Activated CD8-positive, alpha-beta memory T cell treated with anti-CD3 and anti-CD28 coated beads for 24 hours (primary cell): Measurements from ENCODE around the gene ZNF668.

ENCODE experiments used
- DNase-seq: peaks from one replicate; pipeline ENCODE4 v3.0.0-alpha.2; 2020

Gene ZNF668

GRCh38 chr16:31080756-31081419 is 6.8 kb upstream of the ZNF668 start:
- no peak for DNase-seq

DNA sequence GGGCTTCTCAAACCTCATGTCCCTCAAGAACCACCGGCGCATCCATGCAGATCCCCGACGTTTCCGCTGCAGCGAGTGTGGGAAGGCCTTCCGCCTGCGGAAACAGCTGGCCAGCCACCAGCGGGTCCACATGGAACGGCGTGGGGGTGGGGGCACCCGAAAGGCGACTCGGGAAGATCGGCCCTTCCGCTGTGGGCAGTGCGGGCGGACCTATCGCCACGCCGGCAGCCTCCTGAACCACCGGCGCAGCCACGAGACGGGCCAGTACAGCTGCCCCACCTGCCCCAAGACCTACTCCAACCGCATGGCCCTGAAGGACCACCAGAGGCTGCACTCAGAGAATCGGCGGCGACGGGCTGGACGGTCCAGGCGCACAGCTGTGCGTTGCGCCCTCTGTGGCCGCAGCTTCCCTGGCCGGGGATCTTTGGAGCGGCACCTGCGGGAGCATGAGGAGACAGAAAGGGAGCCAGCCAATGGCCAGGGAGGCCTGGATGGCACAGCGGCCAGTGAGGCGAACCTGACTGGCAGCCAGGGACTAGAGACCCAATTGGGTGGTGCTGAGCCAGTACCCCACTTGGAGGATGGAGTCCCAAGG is 6.1 kb upstream of the ZNF668 start:
- no peak for DNase-seq

GRCh38 chr16:31079342-31079944 is 5.4 kb upstream of the ZNF668 start:
- DNase-seq, result no peak

- no peak for DNase-seq
Measured at GRCh38 chr16:31078597-31079341, 4.7 kb upstream of the ZNF668 start.

DNA sequence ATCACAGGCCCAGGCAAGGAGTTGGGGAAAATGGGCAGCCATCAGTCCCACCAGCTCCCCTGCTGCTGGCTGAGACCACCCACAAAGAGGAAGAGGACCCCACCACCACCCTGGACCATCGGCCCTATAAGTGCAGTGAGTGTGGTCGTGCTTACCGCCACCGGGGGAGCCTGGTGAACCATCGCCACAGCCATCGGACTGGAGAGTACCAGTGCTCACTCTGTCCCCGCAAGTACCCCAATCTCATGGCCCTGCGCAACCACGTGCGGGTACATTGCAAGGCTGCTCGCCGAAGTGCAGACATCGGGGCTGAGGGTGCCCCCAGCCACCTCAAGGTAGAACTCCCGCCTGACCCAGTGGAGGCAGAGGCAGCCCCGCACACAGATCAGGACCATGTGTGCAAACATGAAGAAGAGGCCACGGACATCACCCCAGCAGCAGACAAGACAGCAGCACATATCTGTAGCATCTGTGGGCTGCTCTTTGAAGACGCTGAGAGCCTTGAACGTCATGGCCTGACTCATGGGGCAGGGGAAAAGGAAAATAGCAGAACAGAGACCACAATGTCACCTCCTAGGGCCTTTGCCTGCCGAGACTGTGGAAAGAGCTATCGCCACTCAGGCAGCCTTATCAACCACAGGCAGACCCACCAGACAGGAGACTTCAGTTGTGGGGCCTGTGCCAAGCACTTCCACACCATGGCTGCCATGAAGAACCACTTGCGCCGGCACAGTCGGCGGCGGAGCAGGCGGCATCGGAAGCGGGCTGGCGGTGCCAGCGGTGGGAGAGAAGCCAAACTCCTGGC is 3.8 kb upstream of the ZNF668 start:
- DNase-seq, result no peak

DNA sequence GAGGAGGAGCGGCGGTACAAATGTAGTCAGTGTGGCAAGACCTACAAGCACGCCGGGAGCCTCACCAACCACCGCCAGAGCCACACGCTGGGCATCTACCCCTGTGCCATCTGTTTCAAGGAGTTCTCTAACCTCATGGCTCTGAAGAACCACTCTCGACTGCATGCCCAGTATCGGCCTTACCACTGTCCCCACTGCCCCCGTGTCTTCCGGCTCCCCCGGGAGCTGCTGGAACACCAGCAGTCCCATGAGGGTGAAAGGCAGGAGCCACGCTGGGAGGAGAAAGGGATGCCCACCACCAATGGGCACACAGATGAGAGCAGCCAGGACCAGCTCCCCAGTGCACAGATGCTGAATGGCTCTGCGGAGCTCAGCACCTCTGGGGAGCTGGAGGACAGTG is 3.0 kb upstream of the ZNF668 start:
- DNase-seq, result no peak

DNA sequence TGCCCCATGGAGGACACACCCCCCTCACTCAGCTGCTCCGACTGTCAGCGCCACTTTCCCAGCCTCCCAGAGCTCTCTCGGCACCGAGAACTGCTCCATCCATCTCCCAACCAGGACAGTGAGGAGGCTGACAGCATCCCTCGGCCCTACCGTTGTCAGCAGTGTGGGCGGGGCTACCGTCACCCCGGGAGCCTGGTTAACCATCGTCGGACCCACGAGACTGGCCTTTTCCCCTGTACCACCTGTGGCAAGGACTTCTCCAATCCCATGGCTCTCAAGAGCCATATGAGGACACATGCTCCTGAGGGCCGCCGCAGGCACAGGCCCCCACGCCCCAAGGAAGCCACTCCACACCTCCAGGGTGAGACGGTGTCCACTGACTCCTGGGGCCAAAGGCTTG is 2.3 kb upstream of the ZNF668 start:
- DNase-seq, result no peak

GRCh38 chr16:31074814-31075183 is 759 bp upstream of the ZNF668 start:
- no peak for DNase-seq

DNA sequence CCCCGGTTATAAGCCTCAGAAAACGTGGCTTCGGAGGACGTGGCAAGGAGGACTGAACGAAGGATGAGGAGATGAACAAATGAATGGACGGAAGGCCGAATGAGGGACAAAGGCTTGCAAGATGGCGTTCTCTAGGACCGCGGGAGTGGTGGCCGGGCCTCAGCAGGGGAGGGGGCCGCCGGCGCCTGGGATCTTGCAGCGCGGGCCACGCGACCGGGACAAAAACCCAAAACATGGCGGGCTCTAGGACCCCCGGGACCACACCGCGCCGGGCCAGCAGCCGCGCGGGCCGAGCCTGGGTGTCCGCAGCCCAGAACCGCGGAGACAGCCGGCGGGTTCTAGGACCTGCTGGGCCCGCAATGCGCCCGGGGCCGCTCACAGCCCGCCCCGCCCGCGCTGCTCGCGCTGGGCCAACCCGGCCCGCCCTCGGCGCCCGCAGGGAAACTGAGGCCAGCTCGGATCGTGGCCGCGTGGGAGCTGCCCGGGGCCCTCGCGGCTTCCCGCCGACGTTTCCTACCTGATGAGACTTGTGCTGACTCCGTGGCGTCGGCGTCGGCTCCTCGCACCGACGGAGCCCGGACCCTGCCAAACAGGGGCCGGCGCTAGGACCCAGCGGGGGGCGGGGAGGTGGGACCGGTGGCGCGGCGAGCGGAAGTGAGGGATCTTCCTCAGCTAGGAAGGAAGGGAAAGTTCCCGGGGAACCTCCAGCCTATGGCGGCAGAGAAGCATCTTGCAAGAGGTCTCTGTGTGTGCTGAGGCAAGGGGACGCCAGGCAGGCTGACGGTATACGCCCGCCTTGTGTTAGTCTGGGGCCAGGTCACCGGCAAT is 684 bp downstream of the ZNF668 start:
- peak; percentile 95 for DNase-seq

GRCh38 chr16:31072540-31073141 is 1.4 kb downstream of the ZNF668 start:
- no peak for DNase-seq

DNA sequence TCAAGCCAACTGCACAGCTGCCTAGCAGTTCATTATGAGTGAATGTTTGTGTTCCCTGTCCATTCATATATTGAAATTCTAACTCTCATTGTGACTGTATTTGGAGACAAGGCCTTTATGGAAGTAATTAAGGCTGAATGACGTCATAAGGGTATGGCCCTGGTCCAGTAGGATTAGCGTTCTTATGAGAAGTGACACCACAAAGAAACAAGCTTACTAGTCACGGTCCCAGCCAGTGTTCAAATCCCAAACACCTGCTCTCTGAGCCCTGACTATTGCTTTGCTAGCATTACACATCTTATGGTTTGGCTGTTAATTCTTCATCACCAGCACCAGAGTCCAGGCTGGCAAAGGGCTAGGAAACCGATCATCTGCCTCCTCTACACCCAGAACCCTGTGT is 2.2 kb downstream of the ZNF668 start:
- no peak for DNase-seq

DNA sequence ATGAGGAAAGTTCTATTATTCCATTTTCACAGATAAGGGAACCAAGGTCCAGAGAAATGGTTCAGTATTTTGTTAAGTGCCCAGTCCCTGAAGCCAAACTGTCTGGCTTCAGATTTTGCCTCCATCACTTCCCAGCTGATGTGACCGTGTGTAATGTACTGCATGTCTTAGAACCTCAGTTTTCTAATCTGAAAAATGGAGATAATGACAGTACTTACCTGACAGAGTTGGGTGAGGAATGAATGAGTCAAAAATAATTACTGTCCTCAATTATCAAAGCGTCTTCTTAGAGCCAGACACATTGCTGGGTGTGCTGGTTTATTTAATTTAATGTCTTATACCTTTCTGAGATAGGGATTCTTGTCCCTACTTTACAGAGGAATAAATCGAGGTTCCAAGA is 6.7 kb downstream of the ZNF668 start:
- no peak for DNase-seq

GRCh38 chr16:31064882-31065461 is 9.1 kb downstream of the ZNF668 start:
- DNase-seq, result no peak

DNA sequence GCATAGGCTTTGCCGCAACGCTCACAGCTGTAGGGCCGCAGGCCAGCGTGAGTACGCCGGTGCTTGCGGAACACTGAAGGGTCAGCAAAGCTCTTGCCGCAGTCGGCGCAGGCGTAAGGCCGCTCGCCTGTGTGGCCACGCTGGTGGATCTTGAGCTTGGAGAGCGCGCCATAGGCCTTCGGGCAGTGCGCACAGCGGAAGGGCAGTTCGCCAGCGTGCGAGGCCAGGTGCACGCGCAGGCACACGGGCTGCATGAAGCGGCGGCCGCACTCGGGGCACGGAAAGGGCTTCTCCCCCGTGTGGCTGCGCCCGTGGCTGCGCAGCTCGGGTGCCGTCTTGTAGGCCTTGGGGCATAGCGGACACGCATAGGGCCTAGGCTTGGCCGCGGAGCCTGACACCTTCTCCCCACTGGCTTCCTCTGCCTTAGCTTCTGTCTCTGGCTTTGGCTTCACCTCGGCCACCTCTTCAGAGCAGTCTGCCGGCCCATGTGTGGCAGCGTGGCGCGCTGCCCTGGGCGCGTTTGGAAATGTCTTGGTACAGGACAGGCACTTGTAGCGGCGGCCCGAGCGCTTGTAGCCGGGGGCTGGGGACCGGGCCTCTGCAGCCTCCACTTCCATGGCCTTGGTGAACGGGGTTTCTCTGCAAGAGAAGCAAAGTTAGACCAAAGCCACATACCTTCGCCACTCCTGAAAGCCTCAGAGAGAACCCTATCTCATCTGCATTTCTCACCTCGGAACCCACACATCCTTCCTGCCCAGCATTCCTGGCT is 10.0 kb downstream of the ZNF668 start:
- DNase-seq, result no peak

DNA sequence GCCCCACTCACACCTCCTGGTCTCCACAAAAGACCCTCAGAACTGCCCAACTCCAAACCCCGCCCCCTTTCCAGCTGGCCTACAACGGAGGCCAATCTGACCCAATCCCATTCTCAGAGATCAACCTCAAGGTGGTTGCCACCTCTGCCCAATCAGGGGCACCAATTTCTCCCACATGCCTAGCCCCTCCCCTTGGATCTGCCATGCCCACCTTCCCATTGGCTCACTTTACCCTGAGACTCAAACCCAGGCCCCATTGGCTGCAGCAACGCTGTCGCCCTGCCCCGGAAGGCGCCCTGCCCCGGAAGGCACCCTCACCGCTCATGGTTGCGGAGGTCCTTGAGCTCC is 10.6 kb downstream of the ZNF668 start:
- DNase-seq, result no peak

DNA sequence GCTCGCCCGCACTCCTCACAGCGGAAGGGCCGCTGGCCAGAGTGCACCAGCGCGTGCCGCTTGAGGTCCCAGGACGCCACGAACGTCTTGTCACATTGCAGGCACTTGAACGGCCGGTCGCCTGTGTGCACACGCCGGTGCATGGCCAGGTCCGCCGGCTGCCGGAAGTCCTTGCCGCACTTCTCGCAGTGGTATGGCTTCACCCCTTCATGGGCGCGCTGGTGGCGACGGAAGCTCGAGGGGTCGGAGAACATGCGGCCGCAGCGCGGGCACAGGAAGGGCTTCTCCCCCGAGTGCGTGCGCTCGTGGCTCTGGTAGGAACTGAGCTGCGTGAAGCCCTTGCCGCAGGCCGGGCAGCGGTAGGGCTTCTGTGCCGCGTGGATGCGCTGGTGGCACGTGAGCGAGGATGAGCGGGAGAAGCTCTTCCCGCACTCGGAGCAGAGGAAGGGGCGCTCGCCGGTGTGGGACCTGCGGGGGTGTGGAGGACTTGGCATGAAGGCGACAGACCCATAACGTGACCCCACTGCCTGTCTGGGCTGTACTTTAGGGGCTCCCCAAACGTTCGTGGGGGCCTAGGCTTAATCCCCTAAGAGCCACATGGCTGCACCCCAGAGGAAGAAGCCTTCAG is 12.1 kb downstream of the ZNF668 start:
- DNase-seq, result no peak

- no peak for DNase-seq
Measured at GRCh38 chr16:31061126-31061812, 12.8 kb downstream of the ZNF668 start.

GRCh38 chr16:31055613-31056012 is 18.4 kb downstream of the ZNF668 start:
- DNase-seq, result no peak

- no peak for DNase-seq
Measured at GRCh38 chr16:31052114-31052513, 21.9 kb downstream of the ZNF668 start.
